GM12878 (cell line): ENCODE measurements around the gene CHN2. TPM values are rescaled to one million over a fixed set of nuclear protein-coding genes. Genes with fewer than 3 reads are reported as not detected.

Source experiments
- ATAC-seq: fragments of 200-7000 bp; cut with Tn5 transposase; 3 replicates; pipeline ENCODE4 v1.9.1; 2020; ENCODE audit warnings: mild to moderate bottlenecking, moderate library complexity
- BruUV-seq: library from RNA; stranded (reverse); fragments of 400-500 nt; replicated peaks from 2 replicates; lab custom pipeline; 2021; lab: Mats Ljungman, UMichigan
- CTCF ChIA-PET: fragments of 300-600 bp; sonication (Branson Sonifier 250); formaldehyde crosslinking; extraction: SDS; loops from one replicate; lab custom pipeline; 2021; ENCODE audit warnings: inconsistent platforms; lab: Yijun Ruan, JAX
- POLR2A ChIA-PET: fragments of 350-600 bp; formaldehyde crosslinking; extraction: SDS; loops from one replicate; lab custom pipeline; 2021; ENCODE audit warnings: inconsistent platforms; lab: Charles Lee
- RAD21 ChIA-PET: fragments of 300-600 bp; sonication (Branson Sonifier 250); formaldehyde crosslinking; loops from one replicate; lab custom pipeline; 2023; ENCODE audit warnings: antibody characterized with exemption; ENCODE audit not compliant: unreplicated experiment; lab: Charles Lee
- SMC1A ChIA-PET: fragments of 300-600 bp; sonication (Branson Sonifier 250); formaldehyde crosslinking; loops from one replicate; lab custom pipeline; 2023; ENCODE audit not compliant: unreplicated experiment, uncharacterized antibody; lab: Charles Lee
- DNase-seq: peaks from one replicate; pipeline ENCODE4 v3.0.0-alpha.2; 2011; ENCODE audit warnings: low read depth, low spot score
- FAIRE-seq: peaks from 3 replicates; lab custom pipeline; 2011; peaks lifted over from hg19 to GRCh38; lab: Jason Lieb, UNC
- H2AFZ ChIP-seq: 2 replicates; pipeline ENCODE4 v1.6.0; 2011; ENCODE audit warnings: low read depth, low read length, control low read depth; ENCODE audit not compliant: control insufficient read depth
- H3K27ac ChIP-seq: 2 replicates; pipeline ENCODE4 v1.5.1; 2011; ENCODE audit warnings: control low read depth; ENCODE audit not compliant: control insufficient read depth, insufficient read depth
- H3K27me3 ChIP-seq, 2 experiments: replicated peaks in 1 of 2; 2 replicates each; pipeline versions ENCODE4 v1.6.0 to v1.6.1; 2011; ENCODE audit warnings: low read length in 1 of 2; ENCODE audit not compliant: control insufficient read depth in 2 of 2, insufficient read depth in 2 of 2
- H3K36me3 ChIP-seq, 2 experiments: 2 replicates each; pipeline ENCODE4 v1.5.1; 2011; ENCODE audit warnings: low read length in 1 of 2; ENCODE audit not compliant: control insufficient read depth in 2 of 2, insufficient read depth in 2 of 2
- H3K4me1 ChIP-seq: 2 replicates; pipeline ENCODE4 v1.6.1; 2011; ENCODE audit warnings: mild to moderate bottlenecking, low read length, moderate library complexity, mixed read lengths; ENCODE audit not compliant: control insufficient read depth, insufficient read depth
- H3K4me2 ChIP-seq: 2 replicates; pipeline ENCODE4 v1.6.0; 2011; ENCODE audit warnings: control low read depth; ENCODE audit not compliant: control insufficient read depth, insufficient read depth
- H3K4me3 ChIP-seq: fragments of 200-600 bp; sonication (generic); 2 replicates; pipeline ENCODE4 v1.5.1; 2016
- H3K79me2 ChIP-seq: 2 replicates; pipeline ENCODE4 v1.6.0; 2011; ENCODE audit warnings: low read length; ENCODE audit not compliant: control insufficient read depth, insufficient read depth
- H3K9ac ChIP-seq: 2 replicates; pipeline ENCODE4 v1.8.0; 2011; ENCODE audit warnings: low read length, control low read depth, mixed read lengths; ENCODE audit not compliant: control insufficient read depth, insufficient read depth
- H3K9me3 ChIP-seq: replicated peaks from 3 replicates; pipeline ENCODE4 v1.5.1; 2011; ENCODE audit warnings: mild to moderate bottlenecking, low read length; ENCODE audit not compliant: control insufficient read depth, insufficient read depth
- H4K20me1 ChIP-seq: 2 replicates; pipeline ENCODE4 v1.6.0; 2011; ENCODE audit not compliant: control insufficient read depth, insufficient read depth
- GABPA ChIP-seq: IDR thresholded peaks from 2 replicates; pipeline ENCODE4 v1.6.1; 2014; ENCODE audit warnings: antibody characterized with exemption, low read depth, mild to moderate bottlenecking, inconsistent platforms
- KDM1A ChIP-seq: fragments of 200-600 bp; sonication (generic); IDR thresholded peaks from 2 replicates; pipeline ENCODE4 v1.6.1; 2016; ENCODE audit warnings: borderline replicate concordance
- KLF5 ChIP-seq: fragments of 450-650 bp; IDR thresholded peaks from 2 replicates; pipeline ENCODE4 v1.6.1; 2014; ENCODE audit warnings: mild to moderate bottlenecking; ENCODE audit not compliant: partially characterized antibody
- ZBED1 ChIP-seq: IDR thresholded peaks from 2 replicates; pipeline ENCODE4 v1.6.1; 2016; ENCODE audit warnings: borderline replicate concordance
- WGBS: methylation state at CpG from one replicate; pipeline ENCODE4 v1.1.6; 2016; ENCODE audit warnings: low lambda C conversion rate; ENCODE audit not compliant: insufficient replicate concordance, insufficient coverage; ENCODE audit errors: missing lambda C conversion rate; 5-methylcytosine and 5-hydroxymethylcytosine counted together
- in situ Hi-C: fragments of 300-500 bp; cut with MboI; formaldehyde crosslinking; loops from 9 replicates; pipeline ENCODE4 v1.14.3; 2018; ENCODE audit warnings: mixed read lengths
- intact Hi-C: fragments of 100-400 bp; cut with micrococcal nuclease; formaldehyde crosslinking; loops from one replicate; pipeline ENCODE4 v1.14.2; 2022; ENCODE audit not compliant: unreplicated experiment
- polyA plus RNA-seq, 11 experiments: library from polyadenylated mRNA; depleted of rRNA in 4 of 11; unstranded in 6 of 11; stranded (reverse) in 5 of 11; fragments of >200 nt; fragmentation: Nextera tagmentation in 4 of 11; fragmentation: Illumina TruSeq in 1 of 11; extraction: Ambion mirVana in 4 of 11; extraction: Trizol in 1 of 11; gene quantifications; 1 replicate in 1 of 11; 2 replicates in 10 of 11; pipeline versions ENCODE4 v1.2.1 to v1.2.3, GENCODE V29; 2011 to 2016; ENCODE audit warnings: inconsistent platforms in 2 of 11, missing spikeins in 2 of 11, low read depth in 1 of 11
- total RNA-seq, 4 experiments: library from RNA; depleted of rRNA in 3 of 4; stranded (reverse); fragments of >200 nt in 3 of 4; fragmentation: Illumina TruSeq in 1 of 4; extraction: Trizol in 1 of 4; gene quantifications; 2 replicates each; pipeline versions ENCODE4 v1.2.1 to v1.2.3, GENCODE V29; 2013 to 2021

CHN2 gene
- total and polyA plus RNA-seq, 10 of the 15 experiments (the other 5 are each of a cell fraction or from before 2014, with no cell fraction given), result 0.11 to 3.8 (median 0.37) TPM; not detected in 2

DNA sequence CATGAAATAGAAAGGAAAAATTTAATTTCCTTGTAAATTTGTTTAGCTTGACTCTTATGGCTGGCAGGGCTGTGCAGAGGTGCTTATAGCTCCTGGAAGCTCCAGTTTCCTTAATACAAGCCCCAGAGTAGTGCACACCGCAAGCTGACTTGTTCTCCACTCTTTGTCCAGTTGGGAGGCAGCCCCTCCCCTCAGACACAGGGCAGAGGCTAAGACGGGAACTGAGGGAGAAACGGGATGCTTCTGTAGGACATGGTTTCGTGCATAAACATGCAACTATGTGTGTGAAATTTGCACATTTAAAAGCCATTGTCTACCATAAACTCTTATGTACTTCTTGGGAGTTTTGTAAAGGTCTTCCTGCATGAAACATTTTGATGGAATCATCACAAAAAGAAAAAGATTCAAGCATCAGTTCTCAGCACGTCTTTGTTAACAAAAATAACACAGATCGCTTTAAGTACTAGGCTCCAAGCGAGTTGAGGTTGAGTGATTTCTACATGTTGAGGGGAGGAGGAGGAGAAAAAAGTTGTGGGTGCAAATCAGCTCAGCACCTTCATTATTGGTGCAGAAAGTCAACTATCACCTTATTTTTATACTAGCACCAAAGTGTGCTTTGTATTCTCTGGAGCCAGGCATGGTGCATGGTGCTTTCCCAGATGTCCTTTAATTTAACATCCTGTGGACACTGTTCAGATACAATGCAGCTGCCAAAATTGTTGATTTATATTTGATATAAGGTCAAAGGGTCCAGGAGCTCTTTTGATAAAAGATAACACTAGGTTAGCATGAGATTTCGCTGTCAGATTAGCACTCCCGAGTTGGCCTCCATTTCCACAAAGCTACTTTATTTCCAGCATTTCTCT, 124.5 kb downstream of the CHN2 start:
- WGBS, result 16% methylated on average over 9 of the region's 9 CpGs
- H3K27me3 ChIP-seq, result no peaks in the 10 kb centered on the region; a peak in 2 of 4 replicates
- no peaks in the 10 kb centered on the region for H3K9me3 ChIP-seq
- ChIA-PET SMC1A (interaction anchor here (0.7 to 1.4 kb wide), 4 partner anchors 17 to 49 kb away, joined by 3 to 5 read pairs (median 3); no protein-coding TSS in a partner anchor), RAD21 (interaction anchor here (0.7 to 0.8 kb wide), 2 partner anchors 93 to 129 kb away, joined by 3 read pairs; no protein-coding TSS in a partner anchor), POLR2A (no interaction called here), CTCF (no interaction called here)
- no peak for FAIRE-seq
- H3K36me3 ChIP-seq, result no peaks in the 10 kb centered on the region
- H4K20me1 ChIP-seq, result no peaks in the 10 kb centered on the region
- H2AFZ ChIP-seq, result no peak overlapping the region
- no peak for DNase-seq
- no peak overlapping the region for H3K4me2 ChIP-seq
- in situ Hi-C loops, result no loop called here
- H3K4me3 ChIP-seq, result no peak overlapping the region
- ATAC-seq, result no peak
- intact Hi-C loops, result no loop called here
- TF ChIP-seq ZBED1, result no peak
- no peak for TF ChIP-seq KLF5
- no peak for TF ChIP-seq KDM1A
- TF ChIP-seq GABPA, result no peak
- TF ChIP-seq, all 136 proteins: peak for 0
- H3K27ac ChIP-seq, result no peak overlapping the region
- no peak overlapping the region for H3K9ac ChIP-seq
- no peaks in the 10 kb centered on the region for H3K79me2 ChIP-seq
- H3K4me1 ChIP-seq, result no peaks in the 10 kb centered on the region
- no TSS peak for BruUV-seq
